Measurements from ENCODE around the gene RYR2.

The RYR2 gene

DNA sequence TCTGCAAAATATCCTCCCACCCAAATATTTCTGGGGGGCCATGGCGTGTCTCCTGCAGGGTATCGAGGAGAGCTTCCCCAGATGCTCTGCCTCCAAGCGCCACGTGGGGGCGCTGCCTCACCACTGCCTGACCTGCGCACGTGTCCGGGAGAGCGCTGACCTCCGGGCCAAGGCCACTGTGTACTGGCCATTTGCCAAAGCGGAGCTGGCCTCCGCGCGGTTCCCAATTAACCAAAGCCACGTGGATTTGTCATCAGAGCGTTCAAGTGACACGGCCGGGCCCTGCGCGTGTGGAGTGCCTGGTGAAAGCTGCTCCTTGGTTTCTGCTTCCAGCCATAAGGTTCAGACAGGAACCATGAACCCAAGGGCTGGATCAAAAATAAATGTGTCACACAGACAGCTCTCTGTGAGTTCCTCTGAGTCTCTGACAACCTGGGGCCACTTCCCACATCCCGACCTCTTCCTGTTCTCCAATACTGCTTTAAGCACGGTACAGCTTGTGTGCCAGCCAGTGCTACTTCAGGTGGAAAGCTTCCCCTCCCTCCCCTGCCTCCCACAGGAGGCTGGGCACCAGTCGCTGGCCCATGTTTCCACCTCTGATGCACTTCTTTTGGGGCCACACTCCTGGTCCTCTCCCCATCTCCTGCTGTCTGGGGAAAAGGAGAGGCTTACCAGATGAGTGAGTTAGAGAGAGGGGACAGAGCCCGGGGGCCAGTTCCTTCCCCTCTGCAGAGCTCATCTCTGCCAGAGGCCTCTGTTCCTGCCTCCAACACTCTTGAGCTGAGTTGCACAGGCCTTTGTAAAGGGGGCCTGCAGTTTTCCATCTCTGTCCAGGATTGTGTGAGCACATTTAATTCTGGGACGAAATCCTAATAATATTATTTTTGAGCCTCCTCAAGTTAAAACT lies 822.6 kb downstream of the RYR2 start:
- DNase-seq (ENCODE audit: low read depth), result no peak

DNA sequence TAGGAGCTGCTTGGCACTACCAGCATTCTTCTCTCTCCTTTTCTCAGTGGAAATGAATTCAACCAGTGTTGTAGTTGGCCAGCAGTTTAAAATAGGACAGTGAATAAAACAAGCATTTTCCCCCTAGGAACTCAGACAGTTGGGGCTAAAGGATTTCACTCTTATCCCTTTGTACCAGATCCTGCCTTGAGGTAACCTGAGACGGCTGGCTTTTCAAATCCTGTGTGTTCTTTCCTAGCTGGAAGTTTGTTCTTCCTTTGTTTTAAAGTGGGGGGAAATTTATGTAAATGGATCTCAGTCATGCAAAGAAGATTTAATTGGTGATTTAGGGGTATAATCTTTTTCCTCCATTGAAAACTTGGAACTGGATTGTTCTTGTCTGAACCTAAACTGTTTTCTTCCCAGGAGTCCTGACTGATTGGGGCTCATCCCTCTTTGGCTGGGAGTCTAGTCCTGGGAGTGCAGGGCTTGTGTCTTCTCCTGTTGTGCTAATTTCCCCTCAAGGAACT lies 825.5 kb downstream of the RYR2 start:
- no peak for DNase-seq (ENCODE audit: low read depth)

- no peak for DNase-seq (ENCODE audit: low read depth)
Measured at GRCh38 chr1:237868817-237869600, 827.0 kb downstream of the RYR2 start.

DNA sequence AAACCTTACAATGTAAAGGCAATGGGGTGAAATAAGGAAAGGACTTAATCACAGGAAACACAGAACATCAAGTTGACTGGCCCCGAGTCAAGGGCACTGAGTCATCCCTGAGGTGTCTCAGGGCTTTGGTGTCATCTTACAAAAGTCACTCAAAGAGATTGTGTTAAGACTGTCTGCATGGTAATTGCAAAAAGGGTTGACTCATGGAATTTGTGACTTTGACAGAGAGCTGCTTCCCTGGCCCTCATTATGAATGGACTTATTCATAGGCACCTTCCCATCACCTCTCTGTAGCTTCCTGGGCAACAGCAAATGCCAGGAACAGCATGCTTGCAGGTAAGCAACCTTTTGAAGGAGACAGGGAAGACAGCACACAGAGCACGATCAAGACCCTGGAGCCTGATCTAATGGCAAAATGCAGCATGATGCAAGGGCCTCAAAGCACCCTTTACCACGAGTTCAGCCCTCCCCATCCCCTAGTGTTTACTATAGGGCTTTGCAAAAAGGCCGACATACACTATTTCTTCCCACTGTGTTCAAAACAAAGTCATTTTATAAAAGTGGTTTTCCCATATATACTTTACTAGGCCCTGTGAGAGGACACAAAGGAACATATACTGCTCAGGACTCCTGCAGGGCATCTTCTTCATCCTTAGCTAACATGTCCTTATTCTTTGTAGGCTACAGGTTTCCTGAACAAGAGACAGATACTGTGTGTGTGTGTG lies 831.7 kb downstream of the RYR2 start:
- no peak for DNase-seq (ENCODE audit: low read depth)

GRCh38 chr1:237875291-237875690 lies 833.3 kb downstream of the RYR2 start:
- no peak for DNase-seq (ENCODE audit: low read depth)

DNA sequence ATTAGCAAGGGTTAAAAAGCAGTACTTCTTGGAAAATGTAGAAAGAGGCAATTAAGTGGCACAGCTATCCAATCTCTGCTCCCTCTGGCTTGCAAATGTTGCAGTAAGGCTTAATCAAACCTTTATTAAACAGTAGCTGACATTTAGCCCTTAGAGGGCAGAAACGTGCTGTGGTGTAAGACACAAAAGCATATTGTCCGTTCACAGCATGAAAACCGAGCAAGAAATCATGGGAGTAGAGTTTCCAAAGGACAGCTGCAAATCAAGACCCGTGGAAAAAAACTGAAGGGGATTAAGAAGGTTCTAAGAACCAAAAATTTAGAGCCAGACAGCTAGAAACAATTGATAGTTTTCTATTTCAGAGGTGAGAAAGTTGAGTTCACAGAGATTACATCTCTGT lies 835.6 kb downstream of the RYR2 start:
- no peak for DNase-seq (ENCODE audit: low read depth)

- no peak for DNase-seq (ENCODE audit: low read depth)
Measured at GRCh38 chr1:237878406-237878805, 836.4 kb downstream of the RYR2 start.

DNA sequence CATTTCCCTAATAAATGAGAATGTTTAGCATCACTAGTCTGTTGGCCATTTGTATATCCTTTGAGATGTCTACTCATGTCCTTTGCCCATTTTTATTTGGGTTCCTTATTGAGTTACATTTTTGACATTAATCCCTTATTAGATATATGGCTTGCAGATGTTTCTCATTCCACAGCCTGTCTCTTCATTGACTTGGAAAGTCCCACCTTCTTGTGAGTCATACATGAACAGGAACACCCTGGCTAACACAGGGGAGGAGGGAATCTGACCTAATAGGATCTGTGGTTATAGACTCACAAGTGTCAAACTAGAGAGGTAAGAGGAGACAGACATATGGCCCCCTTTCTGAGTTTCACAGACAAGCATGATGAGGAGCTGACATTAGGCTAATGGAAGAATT lies 837.2 kb downstream of the RYR2 start:
- no peak for DNase-seq (ENCODE audit: low read depth)

Measured in stimulated activated CD8-positive, alpha-beta memory T cell treated with anti-CD3 and anti-CD28 coated beads, Interleukin-7, amount 100 ng/mL, for 24 hours (primary cell).